Endothelial cell of umbilical vein (primary cell): ENCODE results near the gene TEAD3. TPM values are rescaled to one million over a fixed set of nuclear protein-coding genes. Genes with fewer than 3 reads are reported as not detected.

Experiments used
- BruUV-seq: library from RNA; stranded (reverse); fragments of 400-500 nt; replicated peaks from 2 replicates; lab custom pipeline; 2021; lab: Mats Ljungman, UMichigan
- CTCF ChIA-PET: fragments of 300-600, 350-600 bp; sonication (Branson Sonifier 250); formaldehyde crosslinking; loops from one replicate; lab custom pipeline; 2021; ENCODE audit warnings: antibody characterized with exemption, inconsistent platforms; lab: Charles Lee
- POLR2A ChIA-PET: fragments of 300-600, 350-600 bp; sonication (Branson Sonifier 250); formaldehyde crosslinking; loops from one replicate; lab custom pipeline; 2021; ENCODE audit warnings: antibody characterized with exemption, inconsistent platforms; lab: Charles Lee
- DNase-seq: peaks from one replicate; pipeline ENCODE4 v3.0.0-alpha.2; 2011; ENCODE audit warnings: low read depth, low spot score
- FAIRE-seq: peaks from 2 replicates; lab custom pipeline; 2011; peaks lifted over from hg19 to GRCh38; lab: Jason Lieb, UNC
- H2AFZ ChIP-seq: 2 replicates; pipeline ENCODE4 v1.6.0; 2012; ENCODE audit warnings: low read depth, low read length, control low read depth, inconsistent platforms
- H3K27ac ChIP-seq: 2 replicates; pipeline ENCODE4 v1.5.1; 2011; ENCODE audit warnings: low read depth, mild to moderate bottlenecking, control low read depth, low read length, moderate library complexity; ENCODE audit not compliant: insufficient read depth
- H3K27me3 ChIP-seq, 2 experiments: 2 replicates each; pipeline versions ENCODE4 v1.6.0 to v1.6.1; 2011; ENCODE audit warnings: low read length in 2 of 2, mixed read lengths in 1 of 2; ENCODE audit not compliant: control insufficient read depth in 2 of 2, insufficient read depth in 2 of 2
- H3K36me3 ChIP-seq, 2 experiments: 2 replicates in 1 of 2; 3 replicates in 1 of 2; pipeline ENCODE4 v1.5.1; 2011; ENCODE audit warnings: low read length in 2 of 2, mild to moderate bottlenecking in 1 of 2, moderate library complexity in 1 of 2; ENCODE audit not compliant: control insufficient read depth in 2 of 2, insufficient read depth in 2 of 2; ENCODE audit errors: extremely low read depth in 1 of 2
- H3K4me1 ChIP-seq: 3 replicates; pipeline ENCODE4 v1.5.1; 2011; ENCODE audit warnings: mild to moderate bottlenecking, low read length; ENCODE audit not compliant: control insufficient read depth, insufficient read depth; ENCODE audit errors: extremely low read depth
- H3K4me2 ChIP-seq: 2 replicates; pipeline ENCODE4 v1.6.1; 2011; ENCODE audit warnings: low read length, control low read depth, mixed read lengths; ENCODE audit not compliant: insufficient read depth
- H3K4me3 ChIP-seq, 3 experiments: fragments of 200-600 bp in 1 of 3; sonication (generic), shearing (Covaris generic) in 1 of 3; replicated peaks in 1 of 3; 2 replicates each; pipeline ENCODE4 v1.5.1; 2011 to 2016; ENCODE audit warnings: control low read depth in 3 of 3, low read length in 3 of 3, mild to moderate bottlenecking in 2 of 3, inconsistent platforms in 1 of 3, low read depth in 1 of 3, moderate library complexity in 1 of 3; ENCODE audit not compliant: insufficient read depth in 1 of 3
- H3K79me2 ChIP-seq: 2 replicates; pipeline ENCODE4 v1.6.0; 2012; ENCODE audit warnings: low read length, inconsistent platforms; ENCODE audit not compliant: control insufficient read depth, insufficient read depth
- H3K9ac ChIP-seq: replicated peaks from 2 replicates; pipeline ENCODE3; 2011; ENCODE audit warnings: low read length, control low read depth; ENCODE audit not compliant: insufficient read depth; ENCODE audit errors: extremely low read depth
- H3K9me1 ChIP-seq: replicated peaks from 3 replicates; pipeline ENCODE4 v1.6.0; 2011; ENCODE audit warnings: mild to moderate bottlenecking, low read length; ENCODE audit not compliant: control insufficient read depth, insufficient read depth; ENCODE audit errors: extremely low read depth
- H3K9me3 ChIP-seq: replicated peaks from 2 replicates; pipeline ENCODE4 v1.5.1; 2012; ENCODE audit warnings: low read length, inconsistent platforms; ENCODE audit not compliant: control insufficient read depth, insufficient read depth
- H4K20me1 ChIP-seq: replicated peaks from 2 replicates; pipeline ENCODE3; 2011; ENCODE audit warnings: mild to moderate bottlenecking, low read length; ENCODE audit not compliant: control insufficient read depth, insufficient read depth; ENCODE audit errors: extremely low read depth
- CTCF ChIP-seq, 2 donors: IDR thresholded peaks; 1 replicate in 1 of 2; 2 replicates in 1 of 2; pipeline ENCODE4 v1.5.1; 2011; ENCODE audit warnings: low read length in 2 of 2, mild to moderate bottlenecking in 2 of 2, moderate library complexity in 2 of 2, control low read depth in 1 of 2, inconsistent platforms in 1 of 2, low read depth in 1 of 2; ENCODE audit not compliant: insufficient read depth in 1 of 2; ENCODE audit errors: extremely low read depth in 1 of 2
- POLR2AphosphoS5 ChIP-seq: IDR thresholded peaks from 2 replicates; pipeline ENCODE4 v1.6.1; 2012; ENCODE audit warnings: low read depth, mild to moderate bottlenecking, control low read depth, low read length, moderate library complexity; ENCODE audit not compliant: insufficient read depth
- dilution Hi-C: fragments of 300-500 bp; cut with MboI; formaldehyde crosslinking; loops from one replicate; pipeline ENCODE4 v1.15.0; 2019; ENCODE audit warnings: low sequenced_read_pairs; ENCODE audit not compliant: extremely low pct_ligation_motif_present
- intact Hi-C: fragments of 100-400 bp; cut with micrococcal nuclease; formaldehyde crosslinking; loops from one replicate; pipeline ENCODE4 v1.10.0; 2022
- polyA plus RNA-seq, 4 experiments: library from polyadenylated mRNA; depleted of rRNA in 3 of 4; stranded (reverse) in 3 of 4; unstranded in 1 of 4; fragments of >200 nt; gene quantifications; 2 replicates each; pipeline versions ENCODE4 v1.2.1 to v1.2.3, GENCODE V29; 2011 to 2012; ENCODE audit warnings: missing spikeins in 1 of 4
- total RNA-seq: library from RNA; stranded (reverse); gene quantifications from 2 replicates; pipeline ENCODE4 v1.2.3, GENCODE V29; 2021

The TEAD3 gene
- total and polyA plus RNA-seq, 2 donors (not counting 3 experiments of a cell fraction or from before 2014, with no cell fraction given): 1.1 to 1.6 TPM

GRCh38 chr6:35522660-35523658 lies 26.1 kb upstream of the TEAD3 start:
- no TSS peak for BruUV-seq
- H2AFZ ChIP-seq: peak overlapping the region; percentile 66
- no peaks in the 10 kb centered on the region for H4K20me1 ChIP-seq
- no peak overlapping the region for H3K9ac ChIP-seq
- H3K36me3 ChIP-seq: no peaks in the 10 kb centered on the region
- H3K4me3 ChIP-seq: peak overlapping the region in 2 of 3 experiments; percentile 33 to 46
- FAIRE-seq (peak; percentile 83), DNase-seq (peak; percentile 72)
- POLR2A ChIA-PET: interaction anchor here (0.5 to 0.6 kb wide), 4 partner anchors 50 to 343 kb away, joined by 3 to 5 read pairs (median 4); no protein-coding TSS in a partner anchor
- no peaks in the 10 kb centered on the region for H3K27me3 ChIP-seq
- H3K9me1 ChIP-seq: no peaks in the 10 kb centered on the region
- no peaks in the 10 kb centered on the region for H3K9me3 ChIP-seq
- no peak overlapping the region for H3K27ac ChIP-seq
- dilution Hi-C loops (no loop called here), intact Hi-C loops (loop anchor here (1.0 to 10.0 kb wide), 5 partner anchors 29 to 214 kb away; partner anchors contain the start of gene ARMC12)
- CTCF ChIA-PET: interaction anchor here (0.5 to 11.7 kb wide), 70 partner anchors 8 to 912 kb away, joined by 3 to 252 read pairs (median 4); partner anchors contain the start of gene ARMC12
- TF ChIP-seq CTCF (IDR thresholded peaks at IDR 0.05; ENCODE audit: extremely low read depth in 1 of 2, insufficient read depth in 1 of 2, low read depth in 1 of 2, low read length in 2 of 2) (peak; percentile 80 to 93), POLR2AphosphoS5 (no peak)
- H3K79me2 ChIP-seq: no peaks in the 10 kb centered on the region
- peak overlapping the region; percentile 57 for H3K4me2 ChIP-seq
- H3K4me1 ChIP-seq: no peaks in the 10 kb centered on the region
